A549 (cell line): ENCODE results near the gene BAIAP2L1.

Experiments
- EP300 ChIP-seq, 2 experiments: fragments of >200 bp; sonication (Bioruptor Twin); formaldehyde crosslinking; IDR thresholded peaks; 2 replicates in 1 of 2; 3 replicates in 1 of 2; pipeline ENCODE4 v1.6.1; 2016 to 2017
- PHF8 ChIP-seq: fragments of 200-600 bp; sonication (generic); IDR thresholded peaks from 2 replicates; pipeline ENCODE4 v1.6.1; 2016; ENCODE audit warnings: low read depth, mild to moderate bottlenecking, antibody characterized with exemption, moderate library complexity, borderline replicate concordance

- TF ChIP-seq PHF8 (no peak), EP300 (IDR thresholded peaks at IDR 0.05) (no peak)
Measured at GRCh38 chr7:98364220-98364619, 36.7 kb downstream of the BAIAP2L1 start.
